Activated CD4-positive, alpha-beta T cell treated with anti-CD3 and anti-CD28 coated beads for 36 hours (primary cell): ENCODE results near the gene ELMOD2. TPM values are rescaled to one million over a fixed set of nuclear protein-coding genes. Genes with fewer than 3 reads are reported as not detected.
A peak's percentile ranks its signal among the peaks of the same experiment; 100 is the strongest.

Experiments used
- ATAC-seq: fragments of 200-7000 bp; cut with Tn5 transposase; one replicate; pipeline ENCODE4 v1.10.0; 2021; ENCODE audit warnings: mild to moderate bottlenecking, moderate library complexity
- CTCF ChIA-PET: fragments of 350-600 bp; sonication (Branson Sonifier 250); formaldehyde crosslinking; loops from one replicate; lab custom pipeline; 2021; ENCODE audit warnings: antibody characterized with exemption; lab: Charles Lee
- POLR2A ChIA-PET: fragments of 350-600 bp; sonication (Branson Sonifier 250); formaldehyde crosslinking; loops from one replicate; lab custom pipeline; 2021; ENCODE audit warnings: antibody characterized with exemption, inconsistent platforms; lab: Charles Lee
- DNase-seq: peaks from one replicate; pipeline ENCODE4 v3.0.0-alpha.2; 2020
- H3K27ac Mint-ChIP-seq: one replicate; pipeline ENCODE4 v1.8.0; 2021; ENCODE audit warnings: mixed read lengths
- H3K27me3 Mint-ChIP-seq: one replicate; pipeline ENCODE4 v1.8.0; 2021; ENCODE audit warnings: mixed read lengths
- H3K36me3 Mint-ChIP-seq: one replicate; pipeline ENCODE4 v1.8.0; 2021; ENCODE audit warnings: low read depth, mixed read lengths
- H3K4me1 Mint-ChIP-seq: one replicate; pipeline ENCODE4 v1.8.0; 2021; ENCODE audit warnings: mixed read lengths
- H3K4me3 Mint-ChIP-seq: one replicate; pipeline ENCODE4 v1.8.0; 2021; ENCODE audit warnings: mild to moderate bottlenecking, moderate library complexity, mixed read lengths
- H3K9me3 Mint-ChIP-seq: one replicate; pipeline ENCODE4 v1.8.0; 2021; ENCODE audit warnings: low read depth, mixed read lengths
- intact Hi-C, 2 experiments: fragments of 100-400 bp; cut with DNase I in 1 of 2; cut with micrococcal nuclease in 1 of 2; formaldehyde crosslinking; loops; one replicate each; pipeline versions ENCODE4 v1.14.2 to v1.15.1; 2022 to 2024; cut with DNase I, micrococcal nuclease
- total RNA-seq, 2 experiments: library from RNA; stranded (reverse); gene quantifications; one replicate each; pipeline ENCODE4 v1.2.3, GENCODE V29; 2021

The ELMOD2 gene
- total RNA-seq, 2 experiments from 2014 or later, result 13.2 to 14.3 TPM

GRCh38 chr4:140584439-140584838 lies 60.5 kb downstream of the ELMOD2 start:
- ATAC-seq, result no peak
- no peaks in the 10 kb centered on the region for H3K9me3 Mint-ChIP-seq
- H3K4me3 Mint-ChIP-seq, result no peak overlapping the region
- H3K36me3 Mint-ChIP-seq, result no peaks in the 10 kb centered on the region
- ChIA-PET POLR2A (no interaction called here), CTCF (interaction anchor here (0.5 to 1.5 kb wide), 4 partner anchors 13 to 1315 kb away, joined by 3 to 4 read pairs (median 3); no protein-coding TSS in a partner anchor)
- peaks cover 6% of the 10 kb centered on the region for H3K27me3 Mint-ChIP-seq
- intact Hi-C loops, result no loop called here
- no peak for DNase-seq
- H3K4me1 Mint-ChIP-seq, result no peaks in the 10 kb centered on the region
- no peak overlapping the region for H3K27ac Mint-ChIP-seq

- Mint-ChIP-seq H3K36me3 (peaks cover 2% of the 10 kb centered on the region), H3K4me1 (peaks cover 11% of the 10 kb centered on the region), H3K9me3 (peaks cover 9% of the 10 kb centered on the region), H3K4me3 (no peak overlapping the region), H3K27ac (no peak overlapping the region), H3K27me3 (peaks cover 23% of the 10 kb centered on the region)
- ChIA-PET CTCF (interaction anchor here (1.2 kb wide), 1 partner anchor 235 kb away, joined by 3 read pairs; no protein-coding TSS in a partner anchor), POLR2A (interaction anchor here (0.6 kb wide), 1 partner anchor 14 kb away, joined by 4 read pairs; no protein-coding TSS in a partner anchor)
- ATAC-seq (peak; percentile 30), DNase-seq (peak; percentile 14)
- intact Hi-C loops, result no loop called here
Observed at GRCh38 chr4:140595065-140595464, 71.1 kb downstream of the ELMOD2 start.

GRCh38 chr4:140600408-140600807 lies 76.4 kb downstream of the ELMOD2 start:
- ATAC-seq, result no peak
- intact Hi-C loops, result no loop called here
- Mint-ChIP-seq H3K36me3 (no peaks in the 10 kb centered on the region), H3K27me3 (peaks cover 6% of the 10 kb centered on the region), H3K4me3 (no peak overlapping the region), H3K27ac (no peak overlapping the region), H3K4me1 (no peaks in the 10 kb centered on the region), H3K9me3 (no peaks in the 10 kb centered on the region)
- CTCF ChIA-PET, result interaction anchor here (0.9 to 1.5 kb wide), 2 partner anchors 8 to 76 kb away, joined by 3 to 5 read pairs; partner anchors contain the start of gene ELMOD2
- no peak for DNase-seq
- POLR2A ChIA-PET, result no interaction called here

- no peaks in the 10 kb centered on the region for H3K36me3 Mint-ChIP-seq
- ATAC-seq, result no peak
- ChIA-PET POLR2A (no interaction called here), CTCF (no interaction called here)
- intact Hi-C loops, result no loop called here
- no peak for DNase-seq
- H3K27me3 Mint-ChIP-seq, result peaks cover 4% of the 10 kb centered on the region
- no peak overlapping the region for H3K4me3 Mint-ChIP-seq
- H3K4me1 Mint-ChIP-seq, result no peaks in the 10 kb centered on the region
- H3K27ac Mint-ChIP-seq, result no peak overlapping the region
- no peaks in the 10 kb centered on the region for H3K9me3 Mint-ChIP-seq
Observed at GRCh38 chr4:140602714-140603113, 78.7 kb downstream of the ELMOD2 start.

GRCh38 chr4:140603286-140603685 lies 79.3 kb downstream of the ELMOD2 start:
- no peak overlapping the region for H3K4me3 Mint-ChIP-seq
- ChIA-PET CTCF (no interaction called here), POLR2A (no interaction called here)
- H3K4me1 Mint-ChIP-seq, result no peaks in the 10 kb centered on the region
- no peak overlapping the region for H3K27ac Mint-ChIP-seq
- no peaks in the 10 kb centered on the region for H3K9me3 Mint-ChIP-seq
- ATAC-seq (no peak), DNase-seq (no peak)
- peaks cover 4% of the 10 kb centered on the region for H3K27me3 Mint-ChIP-seq
- intact Hi-C loops, result no loop called here
- no peaks in the 10 kb centered on the region for H3K36me3 Mint-ChIP-seq

Other genes with a start within 250 kb of the ELMOD2 start
- gene SCOC, start 150.5 kb upstream of the ELMOD2 start, total RNA-seq, result 10 to 100 TPM; 37.1 to 47.8 TPM
- gene CLGN, start 96.5 kb upstream of the ELMOD2 start, total RNA-seq, result under 1 TPM; 0.18 to 0.19 TPM
- gene MGAT4D, start 25.9 kb upstream of the ELMOD2 start, total RNA-seq, result not detected
- not detected for gene UCP1, start 44.8 kb downstream of the ELMOD2 start, total RNA-seq
- under 1 TPM; 0.07 to 0.11 TPM for gene TBC1D9, start 232.2 kb downstream of the ELMOD2 start, total RNA-seq